OCI-M2 (cell line): Measurements from ENCODE around the gene DCHS1.
A peak's percentile ranks its signal among the peaks of the same experiment; 100 is the strongest.
"Not testable (repeated sequence)": the region's sequence is repeated elsewhere in the genome, so short reads cannot be mapped to it uniquely, and the experiment has no call there.

ENCODE experiments used
- DNase-seq: peaks from one replicate; lab custom pipeline; 2025; ENCODE audit not compliant: unreplicated experiment; lab: John Stamatoyannopoulos, UW

The DCHS1 gene, protein sequence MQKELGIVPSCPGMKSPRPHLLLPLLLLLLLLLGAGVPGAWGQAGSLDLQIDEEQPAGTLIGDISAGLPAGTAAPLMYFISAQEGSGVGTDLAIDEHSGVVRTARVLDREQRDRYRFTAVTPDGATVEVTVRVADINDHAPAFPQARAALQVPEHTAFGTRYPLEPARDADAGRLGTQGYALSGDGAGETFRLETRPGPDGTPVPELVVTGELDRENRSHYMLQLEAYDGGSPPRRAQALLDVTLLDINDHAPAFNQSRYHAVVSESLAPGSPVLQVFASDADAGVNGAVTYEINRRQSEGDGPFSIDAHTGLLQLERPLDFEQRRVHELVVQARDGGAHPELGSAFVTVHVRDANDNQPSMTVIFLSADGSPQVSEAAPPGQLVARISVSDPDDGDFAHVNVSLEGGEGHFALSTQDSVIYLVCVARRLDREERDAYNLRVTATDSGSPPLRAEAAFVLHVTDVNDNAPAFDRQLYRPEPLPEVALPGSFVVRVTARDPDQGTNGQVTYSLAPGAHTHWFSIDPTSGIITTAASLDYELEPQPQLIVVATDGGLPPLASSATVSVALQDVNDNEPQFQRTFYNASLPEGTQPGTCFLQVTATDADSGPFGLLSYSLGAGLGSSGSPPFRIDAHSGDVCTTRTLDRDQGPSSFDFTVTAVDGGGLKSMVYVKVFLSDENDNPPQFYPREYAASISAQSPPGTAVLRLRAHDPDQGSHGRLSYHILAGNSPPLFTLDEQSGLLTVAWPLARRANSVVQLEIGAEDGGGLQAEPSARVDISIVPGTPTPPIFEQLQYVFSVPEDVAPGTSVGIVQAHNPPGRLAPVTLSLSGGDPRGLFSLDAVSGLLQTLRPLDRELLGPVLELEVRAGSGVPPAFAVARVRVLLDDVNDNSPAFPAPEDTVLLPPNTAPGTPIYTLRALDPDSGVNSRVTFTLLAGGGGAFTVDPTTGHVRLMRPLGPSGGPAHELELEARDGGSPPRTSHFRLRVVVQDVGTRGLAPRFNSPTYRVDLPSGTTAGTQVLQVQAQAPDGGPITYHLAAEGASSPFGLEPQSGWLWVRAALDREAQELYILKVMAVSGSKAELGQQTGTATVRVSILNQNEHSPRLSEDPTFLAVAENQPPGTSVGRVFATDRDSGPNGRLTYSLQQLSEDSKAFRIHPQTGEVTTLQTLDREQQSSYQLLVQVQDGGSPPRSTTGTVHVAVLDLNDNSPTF (N-terminal part only)

DNA sequence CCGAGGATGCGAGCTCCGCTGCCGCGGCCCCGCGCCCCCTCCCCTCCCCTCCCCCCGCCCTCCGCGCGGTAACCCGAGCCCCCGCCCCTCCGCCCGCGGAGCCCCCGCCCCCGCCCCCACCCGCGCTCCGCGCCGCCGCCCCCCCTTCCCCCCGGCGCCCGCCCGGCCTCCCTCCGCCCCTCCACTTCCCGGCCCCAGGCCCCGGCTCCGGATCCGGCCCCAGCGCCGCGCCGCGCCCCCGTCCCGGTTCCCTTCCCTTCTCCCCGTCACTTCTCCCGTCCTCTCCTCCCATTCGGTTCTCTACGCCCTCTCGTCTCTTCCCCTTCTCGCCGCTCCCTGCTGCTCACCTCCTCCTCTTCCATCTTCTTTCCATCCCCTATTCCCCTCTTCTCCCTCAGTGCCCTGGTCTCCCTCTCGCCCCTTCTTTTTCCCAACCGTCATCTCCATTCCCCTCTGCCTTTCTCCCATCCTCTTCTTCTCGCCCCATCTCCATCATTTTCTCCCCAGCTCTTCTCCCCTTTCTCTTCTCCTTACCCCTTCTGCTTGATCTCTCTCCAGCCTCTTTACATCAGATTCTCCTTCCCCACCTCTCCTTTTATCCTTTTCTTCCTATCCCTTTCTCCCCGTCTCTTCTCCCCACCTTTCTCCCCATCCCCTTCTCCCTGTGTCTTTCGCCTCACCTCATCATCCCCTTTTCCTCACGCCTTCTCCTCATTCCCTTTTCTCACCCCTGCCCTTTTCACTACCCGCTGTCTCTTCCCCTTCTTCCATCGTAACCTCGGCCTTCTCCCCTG lies at the start of gene DCHS1:
Gene DCHS1 (minus strand): TSS at position 20 of the 794 bp plus-strand sequence. CDS start 14,196 bp downstream, outside the sequence.
- no peak for DNase-seq

DNA sequence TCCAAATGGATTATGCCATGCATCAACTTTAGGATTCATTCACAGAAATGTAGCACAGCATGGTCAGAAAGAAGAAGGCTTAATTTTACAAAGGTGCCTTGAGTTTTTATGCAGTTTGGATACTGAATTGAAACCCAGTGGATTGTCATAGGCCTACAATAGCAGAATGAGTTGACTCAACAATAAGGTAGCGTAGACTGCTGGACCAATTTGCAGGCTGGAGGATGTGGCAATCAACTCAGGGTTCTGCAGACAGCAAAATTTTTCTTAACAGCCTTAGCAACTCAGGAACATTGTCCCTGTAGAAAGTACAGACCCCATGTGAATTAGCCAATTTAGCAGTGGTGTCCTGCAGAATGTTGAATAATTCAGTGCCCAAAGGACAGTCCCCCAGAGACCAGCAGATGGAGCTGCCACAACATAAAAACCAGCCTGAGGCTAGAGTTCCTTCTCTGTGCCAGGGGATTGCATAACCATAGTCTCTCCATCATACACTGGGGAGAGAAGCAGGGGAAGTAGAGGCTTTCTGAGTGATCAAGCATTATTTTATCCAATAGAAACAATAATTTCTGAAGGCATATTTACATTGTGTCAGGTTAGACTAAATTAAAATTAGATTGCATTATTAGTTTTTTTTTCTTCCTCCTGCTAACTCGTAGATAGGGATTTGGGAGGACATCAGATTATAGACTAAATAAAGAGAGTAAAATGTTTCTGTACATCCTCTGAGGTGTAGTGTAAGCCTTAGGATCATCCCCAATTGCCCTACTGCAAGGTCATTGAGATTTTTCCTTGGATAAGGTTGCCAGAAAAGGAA lies 47.8 kb upstream of the DCHS1 start:
- no peak for DNase-seq

- DNase-seq: not testable (repeated sequence)
Measured at GRCh38 chr11:6701955-6702354, 46.3 kb upstream of the DCHS1 start.

DNA sequence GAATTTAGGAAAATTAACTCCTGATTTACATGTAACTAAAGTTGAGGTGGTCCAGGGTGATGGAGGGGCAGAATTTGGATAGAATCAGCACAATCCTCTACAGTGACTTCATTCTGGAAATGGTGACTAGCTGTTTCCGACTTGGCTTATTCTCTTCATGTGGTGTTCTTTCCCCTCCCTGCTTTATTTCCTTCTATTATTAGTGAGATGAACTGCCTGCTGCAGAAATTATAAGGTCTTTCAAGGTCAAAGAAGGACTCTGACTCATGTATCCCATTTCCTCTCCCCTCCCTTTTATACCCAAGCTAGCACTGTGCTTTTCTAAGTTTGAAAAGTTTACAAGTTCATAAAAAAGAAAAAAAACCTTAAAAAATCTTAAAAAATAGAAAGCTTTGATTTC lies 39.8 kb upstream of the DCHS1 start:
- no peak for DNase-seq

DNA sequence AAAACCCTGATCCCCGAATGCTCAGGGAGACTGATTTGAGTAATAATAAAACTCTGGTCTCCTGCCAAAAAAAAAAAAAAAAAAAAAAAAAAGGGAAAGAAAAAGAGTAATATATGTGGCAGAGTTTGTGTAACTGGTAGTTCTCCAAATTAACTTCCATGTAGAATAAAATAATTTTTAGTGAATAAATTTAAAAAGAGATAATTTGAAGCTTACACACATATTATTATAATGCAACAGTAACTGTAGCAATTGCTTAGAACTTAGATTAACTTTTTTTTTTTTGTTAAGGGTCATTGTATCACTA lies 38.6 kb upstream of the DCHS1 start:
- no peak for DNase-seq

GRCh38 chr11:6693342-6694228 lies 38.0 kb upstream of the DCHS1 start:
- no peak for DNase-seq

- DNase-seq: no peak
Measured at GRCh38 chr11:6692128-6692527, 36.5 kb upstream of the DCHS1 start.

DNA sequence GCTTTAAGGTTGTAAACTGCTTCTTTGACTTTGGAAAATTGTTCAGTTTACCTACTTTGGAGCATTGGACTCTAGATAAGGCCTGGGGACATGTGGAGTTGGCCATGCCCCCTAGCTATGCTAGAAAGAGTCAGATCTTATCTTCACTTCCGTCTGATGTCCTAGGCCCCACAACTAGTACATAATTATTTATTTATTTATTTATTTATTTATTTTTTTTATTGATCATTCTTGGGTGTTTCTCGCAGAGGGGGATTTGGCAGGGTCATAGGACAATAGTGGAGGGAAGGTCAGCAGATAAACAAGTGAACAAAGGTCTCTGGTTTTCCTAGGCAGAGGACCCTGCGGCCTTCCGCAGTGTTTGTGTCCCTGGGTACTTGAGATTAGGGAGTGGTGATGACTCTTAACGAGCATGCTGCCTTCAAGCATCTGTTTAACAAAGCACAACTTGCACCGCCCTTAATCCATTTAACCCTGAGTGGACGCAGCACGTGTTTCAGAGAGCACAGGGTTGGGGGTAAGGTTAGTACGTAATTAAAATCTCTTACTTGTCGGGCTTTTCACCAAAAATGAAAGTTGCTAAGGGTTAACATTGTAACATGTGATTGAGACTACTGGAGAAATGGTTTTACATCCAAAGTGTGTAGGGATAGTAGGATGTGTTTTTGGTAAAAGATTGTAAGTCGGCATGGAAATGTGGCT lies 35.0 kb upstream of the DCHS1 start:
- DNase-seq: not testable (repeated sequence)

DNA sequence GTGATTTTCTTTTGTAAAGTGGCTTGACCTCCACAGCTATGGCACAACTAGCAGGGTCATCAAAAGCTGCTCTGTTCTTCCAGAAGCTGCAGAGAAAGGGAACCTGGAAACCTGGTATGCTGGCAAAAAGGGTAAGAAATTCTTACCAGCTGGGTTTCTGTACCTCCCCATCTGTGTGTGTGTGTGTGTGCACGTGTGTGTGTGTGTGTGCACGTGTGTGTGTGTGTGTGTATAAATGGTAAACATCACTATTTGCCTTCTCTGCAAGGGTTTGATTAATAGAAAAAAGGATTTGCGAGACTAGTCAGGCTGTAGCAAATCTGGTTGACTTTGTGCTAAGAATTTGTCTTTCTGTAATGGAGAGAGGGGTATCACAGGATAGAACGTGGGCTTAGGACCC lies 32.3 kb upstream of the DCHS1 start:
- no peak for DNase-seq

GRCh38 chr11:6686006-6686405 lies 30.4 kb upstream of the DCHS1 start:
- no peak for DNase-seq

DNA sequence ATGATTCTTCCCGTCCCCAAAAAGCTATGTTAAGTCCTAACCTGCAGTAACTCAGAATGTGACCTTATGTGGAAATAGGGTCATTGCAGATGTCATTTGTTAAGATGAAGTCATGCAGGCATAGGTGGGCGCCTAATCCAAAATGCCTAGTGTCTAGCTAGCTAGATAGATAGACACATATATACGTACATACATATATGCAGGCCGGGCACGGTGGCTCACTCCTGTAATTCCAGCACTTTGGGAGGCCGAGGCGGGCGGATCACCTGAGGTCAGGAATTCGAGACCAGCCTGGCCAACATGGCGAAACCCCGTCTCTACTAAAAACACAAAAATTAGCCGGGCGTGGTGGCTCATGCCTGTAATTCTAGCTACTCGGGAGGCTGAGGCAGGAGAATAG lies 28.5 kb upstream of the DCHS1 start:
- not testable (repeated sequence) for DNase-seq

GRCh38 chr11:6682936-6683861 lies 27.6 kb upstream of the DCHS1 start, which contains the start of gene MRPL17:
TSS of gene MRPL17 (minus strand) at chr11:6683340. CDS start at chr11:6683296, 44 bp downstream.
- peak; percentile 62 for DNase-seq

- no peak for DNase-seq
Measured at GRCh38 chr11:6682591-6682935, 27.0 kb upstream of the DCHS1 start.

GRCh38 chr11:6681949-6682348 lies 26.3 kb upstream of the DCHS1 start:
- DNase-seq: no peak

GRCh38 chr11:6681505-6681904 lies 25.9 kb upstream of the DCHS1 start:
- no peak for DNase-seq

DNA sequence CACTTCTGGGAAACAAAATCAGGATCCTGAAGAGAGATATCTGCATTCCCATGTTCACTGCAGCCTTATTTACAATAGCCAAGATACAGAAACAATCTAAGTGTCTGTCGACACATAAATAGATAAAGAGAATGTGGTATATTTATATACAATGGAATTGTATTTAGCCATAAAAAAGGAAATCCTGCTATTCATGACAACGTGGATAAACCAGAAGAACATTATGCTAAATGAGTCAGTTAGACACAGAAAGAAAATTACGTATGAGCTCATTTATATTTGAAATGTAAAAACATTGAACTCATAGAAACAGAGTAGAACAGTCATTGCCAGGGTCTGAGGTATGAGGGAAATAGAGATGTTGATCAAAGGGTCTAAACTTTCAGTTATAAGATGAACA lies 21.4 kb upstream of the DCHS1 start:
- no peak for DNase-seq

DNA sequence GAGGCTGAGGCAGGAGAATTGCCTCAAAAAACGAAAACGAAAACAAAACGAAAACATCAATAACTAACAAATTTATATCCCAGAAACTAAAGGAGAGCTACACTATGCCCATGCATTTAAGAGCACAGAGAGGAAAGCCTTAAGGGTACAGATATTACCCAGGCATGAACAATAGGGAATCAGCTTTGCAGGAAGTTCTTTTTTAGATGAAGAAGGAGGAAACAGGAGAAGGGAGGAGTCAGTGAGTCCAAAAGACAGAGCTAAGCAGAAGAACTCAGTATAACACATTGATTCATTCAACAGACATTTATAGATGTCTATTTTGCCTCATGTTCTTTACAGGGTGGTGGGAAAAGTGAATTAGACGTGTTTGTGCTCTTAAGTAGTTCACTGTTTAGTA lies 19.3 kb upstream of the DCHS1 start:
- no peak for DNase-seq
